ENCODE results near the gene RIBC2.
"Not testable (repeated sequence)": the region's sequence is repeated elsewhere in the genome, so short reads cannot be mapped to it uniquely, and the experiment has no call there.

The RIBC2 gene

DNA sequence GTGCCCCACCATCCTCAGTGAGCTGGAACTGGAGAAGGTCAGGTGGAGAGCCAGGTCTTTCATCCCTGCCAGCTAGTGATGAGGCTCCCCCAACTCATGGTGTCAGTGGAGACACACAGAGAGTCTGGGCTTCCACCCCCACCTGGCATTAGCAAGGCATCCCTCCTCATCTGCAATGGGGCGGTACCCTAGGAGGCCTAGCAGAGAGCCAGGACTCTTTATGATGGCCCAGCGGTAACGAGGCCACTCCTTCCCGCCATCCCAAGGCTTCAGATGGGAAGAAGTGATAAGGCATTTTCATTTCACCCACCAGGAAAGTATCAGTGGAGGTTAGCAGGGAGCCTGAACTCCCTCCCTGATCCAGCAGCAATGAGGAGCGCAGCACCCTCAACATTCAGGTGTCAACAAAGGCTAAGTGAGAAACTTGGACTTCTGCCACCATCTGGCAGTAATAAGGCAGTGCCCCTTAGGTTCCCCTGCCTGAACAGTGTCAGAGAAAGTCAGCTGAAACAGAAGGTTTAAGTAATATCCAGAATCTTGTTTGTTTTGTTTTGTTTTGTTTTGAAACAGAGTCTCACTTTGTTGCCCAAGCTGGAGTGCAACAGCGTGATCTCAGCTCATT is 48.7 kb downstream of the RIBC2 start:
- no peaks in the 10 kb centered on the region for H3K9me3 Mint-ChIP-seq
- H3K4me3 Mint-ChIP-seq, result no peak overlapping the region
- no peak overlapping the region for H3K27ac Mint-ChIP-seq
- H3K4me1 Mint-ChIP-seq, result no peaks in the 10 kb centered on the region
- no peak for DNase-seq
- peaks cover 16% of the 10 kb centered on the region for H3K27me3 Mint-ChIP-seq
- H3K36me3 Mint-ChIP-seq, result no peaks in the 10 kb centered on the region
- CTCF ChIA-PET, result interaction anchor here (0.8 to 2.0 kb wide), 3 partner anchors 9 to 22 kb away, joined by 3 to 7 read pairs (median 4); no protein-coding TSS in a partner anchor

DNA sequence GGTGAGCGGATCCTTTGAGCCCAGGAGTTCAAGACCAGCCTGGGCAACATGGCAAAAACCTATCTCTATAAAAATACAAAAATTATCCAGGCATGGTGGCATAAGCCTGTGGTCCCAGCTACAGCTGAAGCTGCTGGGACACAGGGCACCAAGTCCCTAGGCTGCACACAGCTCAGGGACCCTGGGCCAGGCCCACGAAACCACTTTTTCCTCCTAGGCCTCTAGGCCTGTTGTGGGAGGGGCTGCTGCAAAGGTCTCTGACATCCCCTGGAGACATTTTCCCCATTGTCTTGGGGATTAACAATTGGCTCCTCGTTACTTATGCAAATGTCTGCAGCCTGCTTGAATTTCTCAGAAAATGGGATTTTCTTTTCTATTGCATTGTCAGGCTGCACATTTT is 50.2 kb downstream of the RIBC2 start:
- not testable (repeated sequence) for DNase-seq, H3K36me3 Mint-ChIP-seq, H3K27ac Mint-ChIP-seq, H3K4me3 Mint-ChIP-seq, H3K9me3 Mint-ChIP-seq, H3K4me1 Mint-ChIP-seq
- CTCF ChIA-PET, result interaction anchor here (2.0 kb wide), 1 partner anchor 23 kb away, joined by 7 read pairs; no protein-coding TSS in a partner anchor
- H3K27me3 Mint-ChIP-seq, result peaks cover 15% of the 10 kb centered on the region

DNA sequence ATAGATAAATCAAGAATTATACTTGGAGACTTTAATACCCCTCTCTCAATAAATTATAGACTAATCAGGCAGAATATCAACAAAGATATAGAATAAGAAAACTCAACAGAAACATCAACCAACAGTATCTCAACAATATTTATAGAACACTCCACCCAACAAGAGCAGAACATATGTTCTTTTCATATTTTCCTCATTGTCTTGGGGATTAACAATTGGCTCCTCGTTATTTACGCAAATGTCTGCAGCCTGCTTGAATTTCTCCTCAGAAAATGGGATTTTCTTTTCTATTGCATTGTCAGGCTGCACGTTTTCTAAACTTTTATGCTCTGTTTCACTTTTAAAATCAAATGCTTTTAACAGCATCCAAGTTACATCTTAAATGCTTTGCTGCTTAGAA is 52.1 kb downstream of the RIBC2 start:
- Mint-ChIP-seq H3K27ac (no peak overlapping the region), H3K36me3 (no peaks in the 10 kb centered on the region), H3K27me3 (peaks cover 15% of the 10 kb centered on the region), H3K4me3 (no peak overlapping the region), H3K9me3 (no peaks in the 10 kb centered on the region), H3K4me1 (no peaks in the 10 kb centered on the region)
- DNase-seq, result no peak
- CTCF ChIA-PET, result no interaction called here

GRCh38 chr22:45468872-45469271 is 55.4 kb downstream of the RIBC2 start:
- DNase-seq, result no peak
- no peak overlapping the region for H3K27ac Mint-ChIP-seq
- CTCF ChIA-PET, result no interaction called here
- peaks cover 23% of the 10 kb centered on the region for H3K27me3 Mint-ChIP-seq
- no peaks in the 10 kb centered on the region for H3K9me3 Mint-ChIP-seq
- H3K36me3 Mint-ChIP-seq, result no peaks in the 10 kb centered on the region
- H3K4me1 Mint-ChIP-seq, result no peaks in the 10 kb centered on the region
- no peak overlapping the region for H3K4me3 Mint-ChIP-seq

DNA sequence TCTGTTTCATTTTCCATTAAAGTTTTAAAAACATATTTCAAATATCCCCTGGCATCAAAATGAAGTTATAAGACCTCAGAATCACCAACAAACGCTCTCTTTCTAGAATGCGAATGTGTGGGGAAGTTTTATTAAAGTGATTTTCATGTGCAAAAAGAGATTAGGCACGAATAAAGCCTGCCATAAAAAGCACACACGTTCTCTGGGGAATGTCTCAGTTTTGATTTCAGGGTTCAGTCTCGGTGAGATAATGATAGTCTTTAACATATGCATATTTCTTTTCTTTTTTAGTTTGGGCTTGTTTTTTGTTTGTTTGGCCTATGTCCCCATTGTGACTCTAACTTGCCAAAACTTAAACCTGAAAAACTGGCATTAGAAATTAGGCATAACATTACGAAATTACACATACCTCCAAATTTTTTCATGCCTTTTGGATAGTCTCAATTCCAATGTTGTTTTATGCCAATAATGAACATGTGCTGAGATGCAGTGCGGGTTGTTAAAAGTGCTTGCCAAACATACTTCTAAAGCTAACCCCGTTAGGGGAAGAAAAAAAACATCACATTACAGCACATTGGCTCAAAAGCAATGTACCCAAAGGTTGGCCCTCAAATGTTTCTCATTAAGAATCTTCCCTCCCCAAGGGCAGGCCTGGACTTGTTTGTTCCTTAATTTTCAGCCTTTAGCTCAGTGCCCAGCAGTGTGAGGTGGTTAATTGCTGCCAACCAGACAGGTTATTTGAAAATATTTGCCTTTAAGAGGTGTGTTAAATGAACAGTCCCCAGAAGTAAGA is 56.0 kb downstream of the RIBC2 start:
- H3K4me3 Mint-ChIP-seq, result no peak overlapping the region
- H3K36me3 Mint-ChIP-seq, result no peaks in the 10 kb centered on the region
- no peaks in the 10 kb centered on the region for H3K4me1 Mint-ChIP-seq
- no peaks in the 10 kb centered on the region for H3K9me3 Mint-ChIP-seq
- H3K27me3 Mint-ChIP-seq, result peaks cover 17% of the 10 kb centered on the region
- DNase-seq, result no peak
- no peak overlapping the region for H3K27ac Mint-ChIP-seq
- CTCF ChIA-PET, result no interaction called here

GRCh38 chr22:45470871-45471270 is 57.4 kb downstream of the RIBC2 start:
- Mint-ChIP-seq H3K27ac (no peak overlapping the region), H3K36me3 (no peaks in the 10 kb centered on the region), H3K4me1 (no peaks in the 10 kb centered on the region), H3K27me3 (peaks cover 16% of the 10 kb centered on the region), H3K9me3 (no peaks in the 10 kb centered on the region), H3K4me3 (no peak overlapping the region)
- DNase-seq, result no peak
- CTCF ChIA-PET, result interaction anchor here (1.0 kb wide), 1 partner anchor 9 kb away, joined by 3 read pairs; no protein-coding TSS in a partner anchor

DNA sequence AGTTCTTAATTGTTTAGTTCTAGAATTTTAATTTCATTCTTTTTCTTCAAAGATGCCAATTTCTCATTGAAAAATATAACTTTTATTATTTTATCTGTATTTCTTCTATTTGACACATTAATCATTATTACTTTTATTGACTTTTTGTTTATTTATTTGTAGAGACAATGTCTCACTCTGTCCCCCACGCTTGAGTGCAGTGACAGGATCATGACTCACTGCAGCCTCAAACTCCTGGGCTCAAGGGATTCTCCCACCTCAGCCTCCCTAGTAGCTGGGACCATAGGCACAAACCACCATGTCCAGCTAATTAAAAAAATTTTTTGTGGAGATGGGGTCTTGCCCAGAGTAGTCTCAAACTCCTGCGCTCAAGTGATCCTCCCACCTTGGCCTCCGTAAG is 58.9 kb downstream of the RIBC2 start:
- no peaks in the 10 kb centered on the region for H3K9me3 Mint-ChIP-seq
- H3K27ac Mint-ChIP-seq, result no peak overlapping the region

GRCh38 chr22:45473626-45474237 is 60.2 kb downstream of the RIBC2 start:
- no peak overlapping the region for H3K4me3 Mint-ChIP-seq
- CTCF ChIA-PET, result interaction anchor here (1.1 kb wide), 1 partner anchor 12 kb away, joined by 4 read pairs; no protein-coding TSS in a partner anchor
- no peaks in the 10 kb centered on the region for H3K9me3 Mint-ChIP-seq
- no peaks in the 10 kb centered on the region for H3K4me1 Mint-ChIP-seq
- no peaks in the 10 kb centered on the region for H3K36me3 Mint-ChIP-seq
- H3K27ac Mint-ChIP-seq, result no peak overlapping the region
- H3K27me3 Mint-ChIP-seq, result peaks cover 13% of the 10 kb centered on the region
- no peak for DNase-seq

More for the DNA sequence above, 58.9 kb downstream of the RIBC2 start:
- Mint-ChIP-seq H3K27me3 (peaks cover 13% of the 10 kb centered on the region), H3K36me3 (no peaks in the 10 kb centered on the region), H3K4me3 (no peak overlapping the region), H3K4me1 (no peaks in the 10 kb centered on the region)
- no peak for DNase-seq
- CTCF ChIA-PET, result no interaction called here

DNA sequence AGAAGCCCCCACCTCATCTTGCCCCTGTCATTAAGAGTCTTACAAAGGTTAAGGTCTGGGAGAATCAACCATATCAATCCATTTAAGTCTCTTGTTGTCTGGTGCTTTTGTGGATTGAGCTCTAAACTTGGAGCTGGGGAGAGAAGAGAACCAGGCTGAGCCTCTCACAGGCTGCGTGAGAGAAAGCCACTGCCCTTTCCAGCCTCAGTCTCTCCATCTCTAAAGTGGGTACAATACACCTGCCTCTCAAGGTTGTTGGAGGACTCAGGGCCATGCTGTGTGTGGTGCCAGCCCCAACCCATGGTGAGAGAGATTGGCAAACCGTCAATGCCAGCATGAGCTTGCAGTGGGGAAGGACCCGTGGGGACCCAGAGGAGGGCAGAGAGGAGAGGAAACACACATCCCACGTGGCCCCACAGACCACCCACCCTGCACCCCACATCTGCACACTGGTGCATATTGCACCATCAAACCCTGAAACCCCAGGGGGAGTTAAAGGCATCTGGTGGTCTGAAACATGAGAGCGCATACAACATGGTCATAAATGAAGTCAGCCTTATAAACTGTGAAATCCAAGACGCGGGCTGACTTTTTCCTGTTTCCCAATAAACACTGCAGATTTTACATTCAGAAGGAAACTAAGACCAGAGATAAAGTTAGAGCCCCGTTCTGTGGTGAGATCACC is 61.7 kb downstream of the RIBC2 start:
- Mint-ChIP-seq H3K36me3 (no peaks in the 10 kb centered on the region), H3K4me3 (no peak overlapping the region), H3K27ac (no peak overlapping the region), H3K4me1 (no peaks in the 10 kb centered on the region), H3K27me3 (peaks cover 13% of the 10 kb centered on the region), H3K9me3 (no peaks in the 10 kb centered on the region)
- CTCF ChIA-PET, result no interaction called here
- no peak for DNase-seq

DNA sequence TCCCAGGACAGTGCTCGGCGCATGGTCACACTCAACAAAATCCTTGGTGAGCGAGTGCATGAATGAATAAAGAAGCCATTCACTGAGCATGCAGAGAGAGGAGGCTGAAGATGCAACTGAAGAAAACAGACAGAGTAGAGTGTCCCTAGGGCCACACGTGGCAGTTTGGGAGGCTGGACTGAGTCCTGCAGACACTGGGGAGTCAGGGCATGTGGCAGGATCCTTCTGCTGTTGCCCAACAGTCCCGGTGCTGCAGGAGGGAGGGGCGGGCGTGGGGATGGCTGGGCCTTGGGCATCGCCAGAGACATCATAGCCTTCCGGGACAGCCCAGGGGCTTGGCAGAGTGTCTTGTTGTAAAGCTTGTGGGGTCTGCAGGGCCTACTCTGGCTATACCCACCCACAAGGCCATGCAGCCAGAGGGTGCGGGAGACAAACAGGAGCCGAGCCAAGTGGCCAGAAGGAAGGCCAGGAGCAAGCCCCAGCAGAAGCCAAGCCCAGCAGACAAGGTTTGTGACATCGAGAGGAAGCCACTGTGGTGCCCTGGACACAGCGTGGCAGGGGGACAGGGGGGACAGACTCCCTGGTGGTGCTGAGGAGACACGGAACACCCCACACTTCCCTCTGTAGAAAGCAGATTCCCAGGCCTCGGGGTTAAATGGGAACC is 62.5 kb downstream of the RIBC2 start:
- Mint-ChIP-seq H3K27ac (no peak overlapping the region), H3K36me3 (no peaks in the 10 kb centered on the region), H3K4me3 (no peak overlapping the region), H3K4me1 (no peaks in the 10 kb centered on the region), H3K9me3 (peaks cover 1% of the 10 kb centered on the region), H3K27me3 (peaks cover 10% of the 10 kb centered on the region)
- no peak for DNase-seq
- CTCF ChIA-PET, result no interaction called here

- DNase-seq, result no peak
- CTCF ChIA-PET, result no interaction called here
- H3K9me3 Mint-ChIP-seq, result peaks cover 1% of the 10 kb centered on the region
- no peaks in the 10 kb centered on the region for H3K36me3 Mint-ChIP-seq
- peaks cover 10% of the 10 kb centered on the region for H3K27me3 Mint-ChIP-seq
- H3K4me3 Mint-ChIP-seq, result no peak overlapping the region
- no peak overlapping the region for H3K27ac Mint-ChIP-seq
- no peaks in the 10 kb centered on the region for H3K4me1 Mint-ChIP-seq
Measured at GRCh38 chr22:45476814-45477213, 63.3 kb downstream of the RIBC2 start.

DNA sequence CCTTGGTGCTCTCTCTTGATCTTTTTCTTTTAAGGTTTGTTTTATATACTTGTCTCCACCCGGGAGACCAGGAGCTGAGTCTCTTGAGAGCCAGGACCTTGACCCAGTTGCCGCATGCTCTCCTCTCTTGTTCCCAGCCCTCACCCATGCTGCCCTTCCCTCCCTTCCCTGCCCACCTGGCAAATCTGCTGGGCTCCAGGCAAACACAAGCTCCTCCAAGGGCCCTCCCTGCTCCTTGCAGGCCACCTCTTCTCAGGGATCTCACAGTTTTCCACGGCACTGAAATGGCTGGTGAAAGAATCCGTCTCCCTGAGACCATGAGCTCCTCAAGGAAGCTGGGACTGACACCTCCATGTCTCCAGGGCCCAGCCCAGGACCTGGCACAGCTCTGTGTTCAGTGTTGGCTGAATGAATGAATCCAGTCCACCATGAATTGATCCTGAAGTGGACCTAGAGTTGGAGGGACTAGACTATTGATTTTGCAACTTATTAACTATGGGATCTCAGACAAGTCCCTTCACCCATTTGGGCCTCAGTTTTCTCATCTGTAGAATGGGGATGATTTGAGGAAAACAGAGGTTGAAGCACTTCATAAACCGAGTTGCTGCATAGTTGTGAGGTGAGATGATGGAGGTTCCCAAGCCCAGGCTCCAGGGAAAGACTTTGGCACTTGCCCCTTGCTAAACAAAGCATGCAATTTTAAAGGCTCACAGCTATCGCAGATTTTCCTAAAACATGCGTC is 64.0 kb downstream of the RIBC2 start:
- CTCF ChIA-PET, result no interaction called here
- H3K36me3 Mint-ChIP-seq, result no peaks in the 10 kb centered on the region
- no peak overlapping the region for H3K27ac Mint-ChIP-seq
- DNase-seq, result no peak
- H3K9me3 Mint-ChIP-seq, result peaks cover 1% of the 10 kb centered on the region
- H3K4me1 Mint-ChIP-seq, result no peaks in the 10 kb centered on the region
- H3K27me3 Mint-ChIP-seq, result peaks cover 17% of the 10 kb centered on the region
- H3K4me3 Mint-ChIP-seq, result no peak overlapping the region

DNA sequence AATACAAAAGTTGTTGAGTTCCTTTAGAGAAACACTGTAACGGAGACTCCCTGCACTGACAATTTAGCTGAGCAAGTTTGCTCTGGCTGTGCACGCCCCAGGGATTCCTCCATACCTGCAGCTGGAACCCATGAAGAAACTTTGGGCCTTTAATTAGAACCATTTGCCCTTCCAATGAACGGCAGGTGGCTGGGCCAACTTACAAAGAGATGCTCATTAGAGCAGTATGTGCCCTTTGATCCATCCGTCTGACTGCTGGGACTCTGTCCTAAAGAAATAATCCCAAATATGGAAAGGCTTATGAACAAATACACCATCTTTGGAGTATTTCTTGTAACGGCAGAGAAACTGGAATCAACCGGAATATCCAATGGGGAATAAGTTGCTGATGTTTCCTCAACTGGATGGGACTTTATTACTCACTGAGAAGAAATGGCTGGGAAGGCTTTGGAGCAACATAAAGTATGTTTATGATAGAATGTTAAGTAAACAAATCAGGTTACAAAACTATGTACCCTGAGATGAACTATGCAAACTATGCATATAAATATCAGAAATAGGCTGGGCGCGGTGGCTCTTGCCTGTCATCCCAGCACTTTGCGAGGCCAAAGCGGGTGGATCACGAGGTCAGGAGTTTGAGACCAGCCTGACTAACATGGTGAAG is 64.7 kb downstream of the RIBC2 start:
- no peak for DNase-seq
- no peaks in the 10 kb centered on the region for H3K4me1 Mint-ChIP-seq

More for the DNA sequence above, 64.7 kb downstream of the RIBC2 start:
- Mint-ChIP-seq H3K36me3 (no peaks in the 10 kb centered on the region), H3K27me3 (peaks cover 19% of the 10 kb centered on the region), H3K4me3 (no peak overlapping the region), H3K9me3 (peaks cover 1% of the 10 kb centered on the region), H3K27ac (no peak overlapping the region)
- CTCF ChIA-PET, result no interaction called here

All from activated naive CD4-positive, alpha-beta T cell treated with anti-CD3 and anti-CD28 coated beads, Interleukin-2, amount 10 ng/mL, durations not matched to agents 7 days and 5 days (primary cell).